Colonic mucosa (tissue), 4 donors: ENCODE results near the gene PACSIN3. TPM values are rescaled to one million over a fixed set of nuclear protein-coding genes. Genes with fewer than 3 reads are reported as not detected.

ENCODE experiments used
- DNase-seq: peaks from one replicate; pipeline ENCODE4 v3.0.0-alpha.2; 2020
- H3K27ac ChIP-seq: fragments of 200-600 bp; one replicate; pipeline ENCODE4 v1.8.0; 2021
- H3K27me3 ChIP-seq: fragments of 200-600 bp; one replicate; pipeline ENCODE4 v1.8.0; 2021
- H3K36me3 ChIP-seq: fragments of 200-600 bp; one replicate; pipeline ENCODE4 v1.8.0; 2021
- H3K4me1 ChIP-seq: fragments of 200-600 bp; one replicate; pipeline ENCODE4 v1.8.0; 2021; ENCODE audit warnings: mild to moderate bottlenecking
- H3K4me3 ChIP-seq: fragments of 200-600 bp; one replicate; pipeline ENCODE4 v1.8.0; 2021
- H3K9ac ChIP-seq, 2 donors: one replicate each; pipeline ENCODE4 v1.7.0; 2013; ENCODE audit warnings: control low read depth in 2 of 2, low read depth in 2 of 2, low read length in 2 of 2
- H3K9me3 ChIP-seq: fragments of 200-600 bp; one replicate; pipeline ENCODE4 v1.8.0; 2021
- CTCF ChIP-seq: fragments of 200-600 bp; IDR thresholded peaks from one replicate; pipeline ENCODE4 v1.8.0; 2022; ENCODE audit warnings: antibody characterized with exemption, mild to moderate bottlenecking
- intact Hi-C: fragments of 100-400 bp; cut with DNase I; formaldehyde crosslinking; loops from one replicate; pipeline ENCODE4 v1.14.1; 2022
- microRNA-seq: library from miRNA; unstranded; fragments of <30 nt; microRNA quantifications from one replicate; pipeline ENCODE4, GENCODE V29; 2019
- total RNA-seq, 2 donors: library from RNA; stranded (reverse); fragmentation: NEBNext Ultra II Directional in 1 of 2; extraction: Animal tissue kit (Norgen Biotek cat#: 25700) in 1 of 2; gene quantifications; one replicate each; pipeline ENCODE4 v1.2.1, GENCODE V29; 2021
- donor health status: healthy.
- donor health status: DM: no; HTN: no; CAD: no.
- donor health status: DM: no; HTN: no; CAD: no.

PACSIN3 gene
- total RNA-seq, 2 donors from 2014 or later: 3.2 to 11.2 TPM

GRCh38 chr11:47132490-47132889, 53.7 kb downstream of the PACSIN3 start:
- no peak for TF ChIP-seq CTCF
- no peak overlapping the region for H3K4me3 ChIP-seq
- H3K36me3 ChIP-seq: no peaks in the 10 kb centered on the region
- H3K4me1 ChIP-seq: no peaks in the 10 kb centered on the region
- H3K9ac ChIP-seq: no peak overlapping the region
- intact Hi-C loops: no loop called here
- no peak for DNase-seq
- no peak overlapping the region for H3K27ac ChIP-seq
- H3K9me3 ChIP-seq: no peaks in the 10 kb centered on the region
- H3K27me3 ChIP-seq: no peaks in the 10 kb centered on the region

- no peak for TF ChIP-seq CTCF
- DNase-seq: no peak
- Histone ChIP-seq H3K9me3 (no peaks in the 10 kb centered on the region), H3K27me3 (no peaks in the 10 kb centered on the region), H3K4me1 (no peaks in the 10 kb centered on the region), H3K4me3 (no peak overlapping the region), H3K9ac (no peak overlapping the region), H3K36me3 (no peaks in the 10 kb centered on the region), H3K27ac (no peak overlapping the region)
- intact Hi-C loops: no loop called here
These were observed 55.1 kb downstream of the PACSIN3 start for GRCh38 chr11:47131136-47131535.

- intact Hi-C loops: no loop called here
- no peak for TF ChIP-seq CTCF
- H3K4me3 ChIP-seq: no peak overlapping the region
- no peaks in the 10 kb centered on the region for H3K9me3 ChIP-seq
- DNase-seq: no peak
- no peaks in the 10 kb centered on the region for H3K4me1 ChIP-seq
- no peak overlapping the region for H3K27ac ChIP-seq
- H3K36me3 ChIP-seq: no peaks in the 10 kb centered on the region
- H3K27me3 ChIP-seq: no peaks in the 10 kb centered on the region
- no peak overlapping the region for H3K9ac ChIP-seq
These were observed 55.7 kb downstream of the PACSIN3 start for GRCh38 chr11:47130543-47130942.

Small RNA genes within 50 kb of the gene (microRNA-seq; reads per million reads assigned to microRNA genes)
- gene MIR6745: not detected

Other genes starting within 250 kb of the PACSIN3 start
- 10 to 100 TPM; 35.8 to 63.6 TPM for gene CSTPP1, start 249.7 kb downstream of the PACSIN3 start, total RNA-seq
- gene ARFGAP2, start 9.6 kb downstream of the PACSIN3 start, total RNA-seq: 100 to 1,000 TPM in 1 of 2 donors, 10 to 100 TPM in 1; 64.6 to 109 TPM
- 10 to 100 TPM; 28.0 to 46.5 TPM for gene DDB2, start 28.5 kb upstream of the PACSIN3 start, total RNA-seq
- 10 to 100 TPM; 35.3 to 39.7 TPM for gene ACP2, start 62.4 kb upstream of the PACSIN3 start, total RNA-seq
- gene NR1H3, start 71.6 kb upstream of the PACSIN3 start, total RNA-seq: 10 to 100 TPM; 28.3 to 43.1 TPM
- gene MADD, start 83.7 kb upstream of the PACSIN3 start, total RNA-seq: 10 to 100 TPM; 35.5 to 45.9 TPM
- under 1 TPM in 1 of 2 donors, not detected in 1; 0.42 TPM for gene MYBPC3, start 166.3 kb upstream of the PACSIN3 start, total RNA-seq
- 10 to 100 TPM in 1 of 2 donors, 1 to 10 TPM in 1; 4.7 to 11.9 TPM for gene SPI1, start 192.1 kb upstream of the PACSIN3 start, total RNA-seq
- gene SLC39A13, start 222.2 kb upstream of the PACSIN3 start, total RNA-seq: 10 to 100 TPM; 14.3 to 18.6 TPM
- 100 to 1,000 TPM in 1 of 2 donors, 10 to 100 TPM in 1; 74.4 to 152 TPM for gene PSMC3, start 240.0 kb upstream of the PACSIN3 start, total RNA-seq